H54 (cell line): ENCODE measurements around the gene IGFL1.
"Not testable (repeated sequence)": the region's sequence is repeated elsewhere in the genome, so short reads cannot be mapped to it uniquely, and the experiment has no call there.

Experiments used
- DNase-seq: peaks from one replicate; pipeline ENCODE4 v3.0.0; 2011; ENCODE audit warnings: low spot score, mixed read lengths; ENCODE audit not compliant: insufficient read length
- FAIRE-seq: peaks from 3 replicates; lab custom pipeline; 2011; peaks lifted over from hg19 to GRCh38; lab: Jason Lieb, UNC
- POLR2A ChIP-seq: IDR thresholded peaks from 2 replicates; pipeline ENCODE4 v1.6.1; 2011; ENCODE audit warnings: low read depth, mild to moderate bottlenecking, low read length

IGFL1 gene

GRCh38 chr19:46229442-46229841 is at the start of gene IGFL1:
Gene IGFL1 (plus strand): TSS chr19:46229742. CDS start chr19:46229775, 33 bp downstream.
- FAIRE-seq (no peak), DNase-seq (no peak)
- no peak for TF ChIP-seq POLR2A

- FAIRE-seq, result no peak
Observed at GRCh38 chr19:46180701-46181387, 48.7 kb upstream of the IGFL1 start.

GRCh38 chr19:46181388-46181779 is 48.2 kb upstream of the IGFL1 start:
- FAIRE-seq, result no peak
- TF ChIP-seq POLR2A, result no peak
- DNase-seq, result peak; percentile 26

More at GRCh38 chr19:46180701-46181387, 48.7 kb upstream of the IGFL1 start:
- peak; percentile 30 for DNase-seq
- no peak for TF ChIP-seq POLR2A

GRCh38 chr19:46182476-46182875 is 47.1 kb upstream of the IGFL1 start:
- TF ChIP-seq POLR2A, result no peak
- DNase-seq (no peak), FAIRE-seq (no peak)

GRCh38 chr19:46184775-46185710 is 44.5 kb upstream of the IGFL1 start:
- not testable (repeated sequence) for FAIRE-seq, DNase-seq

- no peak for FAIRE-seq
- no peak for TF ChIP-seq POLR2A
Observed at GRCh38 chr19:46186101-46186716, 43.3 kb upstream of the IGFL1 start.

GRCh38 chr19:46186717-46187101 is 42.8 kb upstream of the IGFL1 start:
- DNase-seq (no peak), FAIRE-seq (no peak)
- no peak for TF ChIP-seq POLR2A

More at GRCh38 chr19:46186101-46186716, 43.3 kb upstream of the IGFL1 start:
- DNase-seq, result no peak

- no peak for TF ChIP-seq POLR2A
- FAIRE-seq (no peak), DNase-seq (no peak)
Observed at GRCh38 chr19:46189971-46190888, 39.3 kb upstream of the IGFL1 start.

GRCh38 chr19:46191356-46191755 is 38.2 kb upstream of the IGFL1 start:
- TF ChIP-seq POLR2A, result no peak
- DNase-seq (no peak), FAIRE-seq (no peak)

- FAIRE-seq (no peak), DNase-seq (no peak)
- no peak for TF ChIP-seq POLR2A
Observed at GRCh38 chr19:46191972-46192371, 37.6 kb upstream of the IGFL1 start.

- FAIRE-seq, DNase-seq: not testable (repeated sequence)
Observed at GRCh38 chr19:46192626-46192991, 36.9 kb upstream of the IGFL1 start.

GRCh38 chr19:46192992-46193650 is 36.4 kb upstream of the IGFL1 start:
- TF ChIP-seq POLR2A, result no peak
- FAIRE-seq, result no peak
- peak; percentile 20 for DNase-seq

- FAIRE-seq (no peak), DNase-seq (no peak)
- TF ChIP-seq POLR2A, result no peak
Observed at GRCh38 chr19:46193678-46194077, 35.9 kb upstream of the IGFL1 start.
